Measurements from ENCODE around the gene LAMA2. TPM values are rescaled to one million over a fixed set of nuclear protein-coding genes. Genes with fewer than 3 reads are reported as not detected.

Gene LAMA2
- total RNA-seq, 4 donors from 2014 or later = 15.4 to 55.3 (median 38.7) TPM

DNA sequence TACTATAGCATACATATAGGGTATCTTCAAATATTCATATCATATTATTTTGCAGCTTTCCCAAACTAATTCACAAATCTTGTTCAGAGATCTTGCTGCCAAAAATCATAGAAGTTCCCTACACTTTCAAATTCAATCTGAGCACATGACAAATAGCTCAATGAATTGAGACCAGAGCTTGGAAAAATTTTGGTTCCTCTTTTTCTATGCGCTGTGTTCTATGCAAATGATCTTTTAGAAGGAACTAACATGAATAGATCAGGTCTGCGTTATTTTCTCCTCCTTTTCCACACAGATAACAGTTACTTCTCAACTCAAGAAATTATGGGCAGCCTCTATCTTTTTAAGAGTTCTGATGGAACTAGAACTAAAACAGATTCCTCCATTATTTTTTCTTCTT lies 510.7 kb downstream of the LAMA2 start:
- no peak for DNase-seq
- no peaks in the 10 kb centered on the region for H3K36me3 ChIP-seq
- H3K4me3 ChIP-seq = no peak overlapping the region
- no peak overlapping the region for H3K27ac ChIP-seq
- TF ChIP-seq POLR2A (IDR thresholded peaks at IDR 0.05) = no peak
- TF ChIP-seq, protein P1, sequence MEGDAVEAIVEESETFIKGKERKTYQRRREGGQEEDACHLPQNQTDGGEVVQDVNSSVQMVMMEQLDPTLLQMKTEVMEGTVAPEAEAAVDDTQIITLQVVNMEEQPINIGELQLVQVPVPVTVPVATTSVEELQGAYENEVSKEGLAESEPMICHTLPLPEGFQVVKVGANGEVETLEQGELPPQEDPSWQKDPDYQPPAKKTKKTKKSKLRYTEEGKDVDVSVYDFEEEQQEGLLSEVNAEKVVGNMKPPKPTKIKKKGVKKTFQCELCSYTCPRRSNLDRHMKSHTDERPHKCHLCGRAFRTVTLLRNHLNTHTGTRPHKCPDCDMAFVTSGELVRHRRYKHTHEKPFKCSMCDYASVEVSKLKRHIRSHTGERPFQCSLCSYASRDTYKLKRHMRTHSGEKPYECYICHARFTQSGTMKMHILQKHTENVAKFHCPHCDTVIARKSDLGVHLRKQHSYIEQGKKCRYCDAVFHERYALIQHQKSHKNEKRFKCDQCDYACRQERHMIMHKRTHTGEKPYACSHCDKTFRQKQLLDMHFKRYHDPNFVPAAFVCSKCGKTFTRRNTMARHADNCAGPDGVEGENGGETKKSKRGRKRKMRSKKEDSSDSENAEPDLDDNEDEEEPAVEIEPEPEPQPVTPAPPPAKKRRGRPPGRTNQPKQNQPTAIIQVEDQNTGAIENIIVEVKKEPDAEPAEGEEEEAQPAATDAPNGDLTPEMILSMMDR (IDR thresholded peaks at IDR 0.05) = no peak
- no peaks in the 10 kb centered on the region for H3K27me3 ChIP-seq
- no peaks in the 10 kb centered on the region for H3K9me3 ChIP-seq
- H3K4me1 ChIP-seq = no peaks in the 10 kb centered on the region

DNA sequence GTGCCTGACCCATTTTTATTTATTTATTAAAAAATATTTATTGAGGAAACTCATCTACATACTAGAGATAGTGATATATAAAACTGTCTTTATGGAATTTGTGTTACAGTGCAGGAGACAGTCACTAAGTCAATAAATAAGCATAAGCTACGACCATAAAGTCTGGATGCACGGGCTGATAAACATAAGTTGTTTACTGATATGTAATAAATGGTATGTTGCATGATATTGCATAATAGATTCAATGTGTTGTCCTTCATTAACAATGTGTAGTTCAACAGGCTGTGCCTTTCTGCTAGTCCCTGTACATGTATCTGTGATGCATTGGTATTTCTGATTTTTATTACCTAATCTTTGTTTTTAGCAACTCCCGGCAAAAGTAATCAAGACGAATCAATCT lies 515.8 kb downstream of the LAMA2 start:
- Histone ChIP-seq H3K4me1 (no peaks in the 10 kb centered on the region), H3K4me3 (no peak overlapping the region), H3K36me3 (no peaks in the 10 kb centered on the region), H3K27ac (no peak overlapping the region), H3K9me3 (no peaks in the 10 kb centered on the region), H3K27me3 (no peaks in the 10 kb centered on the region)
- TF ChIP-seq POLR2A (IDR thresholded peaks at IDR 0.05) = no peak
- TF ChIP-seq, protein P1 (IDR thresholded peaks at IDR 0.05) = no peak
- DNase-seq = no peak

DNA sequence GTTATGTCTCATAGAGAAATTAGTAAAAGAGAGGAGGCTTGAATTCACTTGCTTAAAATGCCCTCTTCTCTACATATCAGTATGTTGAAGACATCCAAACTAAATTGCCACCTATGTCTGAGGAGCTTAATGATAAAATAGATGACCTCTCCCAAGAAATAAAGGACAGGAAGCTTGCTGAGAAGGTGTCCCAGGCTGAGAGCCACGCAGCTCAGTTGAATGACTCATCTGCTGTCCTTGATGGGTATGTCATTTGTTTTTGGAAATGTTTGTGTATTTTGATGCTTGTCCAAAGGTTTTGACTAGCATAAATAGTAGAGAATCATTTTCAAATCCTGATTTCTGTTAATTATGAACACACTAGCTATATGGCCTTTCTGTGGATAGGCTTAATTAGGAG lies 519.3 kb downstream of the LAMA2 start:
- Histone ChIP-seq H3K36me3 (no peaks in the 10 kb centered on the region), H3K27ac (no peak overlapping the region), H3K9me3 (no peaks in the 10 kb centered on the region), H3K27me3 (no peaks in the 10 kb centered on the region), H3K4me1 (no peaks in the 10 kb centered on the region), H3K4me3 (no peak overlapping the region)
- DNase-seq = no peak
- TF ChIP-seq, protein P1 (IDR thresholded peaks at IDR 0.05) = no peak
- no peak for TF ChIP-seq POLR2A (IDR thresholded peaks at IDR 0.05)

DNA sequence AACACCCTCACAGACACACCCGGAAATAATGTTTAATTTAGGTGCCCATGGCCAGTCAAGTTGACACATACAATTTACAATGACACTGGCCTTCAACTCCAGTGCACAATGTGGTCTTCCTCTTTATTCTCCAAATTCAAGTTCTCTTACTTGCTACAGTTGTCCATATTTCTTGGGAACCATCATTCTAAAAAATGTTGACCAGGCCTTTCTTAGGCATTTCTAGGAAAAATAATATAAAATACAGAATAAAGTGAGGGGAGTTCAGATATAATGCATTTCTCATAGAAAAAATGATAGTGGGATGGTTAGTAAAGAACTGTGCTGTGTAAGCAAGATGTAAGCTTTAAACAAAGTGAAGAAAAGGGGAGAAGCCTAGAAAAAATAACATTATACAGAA lies 528.2 kb downstream of the LAMA2 start:
- DNase-seq = no peak
- H3K36me3 ChIP-seq = no peaks in the 10 kb centered on the region
- H3K9me3 ChIP-seq = no peaks in the 10 kb centered on the region
- H3K27me3 ChIP-seq = no peaks in the 10 kb centered on the region
- no peaks in the 10 kb centered on the region for H3K4me1 ChIP-seq
- H3K4me3 ChIP-seq = no peak overlapping the region
- TF ChIP-seq POLR2A (IDR thresholded peaks at IDR 0.05) = no peak
- TF ChIP-seq, protein P1 (IDR thresholded peaks at IDR 0.05) = no peak
- H3K27ac ChIP-seq = no peak overlapping the region

DNA sequence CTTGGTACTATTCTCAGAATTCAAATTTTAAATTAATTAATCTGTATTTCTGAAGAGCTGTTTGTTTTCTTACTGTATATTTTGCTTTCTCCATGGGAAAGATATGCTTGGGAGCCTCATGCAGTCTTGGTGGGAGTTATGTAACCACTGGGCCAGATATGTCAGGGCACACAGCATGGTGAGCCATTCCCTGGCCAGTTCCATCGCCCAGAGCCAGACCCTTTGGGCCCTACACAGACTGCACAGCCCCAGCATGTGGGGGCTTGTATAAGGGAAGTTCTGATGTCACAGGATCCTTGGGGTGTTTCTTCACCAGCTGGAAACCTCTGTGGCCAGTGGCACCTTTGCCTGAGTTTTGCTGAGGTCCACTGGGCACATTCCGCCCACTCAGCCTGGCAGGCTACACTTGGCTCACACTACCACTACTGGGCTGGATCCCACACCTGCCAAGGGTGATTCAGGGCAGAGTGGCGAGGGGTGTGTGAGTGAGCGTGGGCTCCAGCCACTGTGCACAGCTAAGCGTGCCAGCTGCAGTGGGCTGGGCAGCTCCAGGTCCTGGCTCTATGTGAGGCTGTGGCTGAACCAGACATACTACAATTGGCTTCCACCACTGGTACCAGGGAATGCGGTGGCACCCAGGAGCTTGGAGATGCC lies 533.5 kb downstream of the LAMA2 start:
- Histone ChIP-seq H3K27ac (no peak overlapping the region), H3K4me3 (no peak overlapping the region), H3K36me3 (no peaks in the 10 kb centered on the region), H3K4me1 (no peaks in the 10 kb centered on the region), H3K27me3 (no peaks in the 10 kb centered on the region), H3K9me3 (no peaks in the 10 kb centered on the region)
- no peak for TF ChIP-seq POLR2A (IDR thresholded peaks at IDR 0.05)
- TF ChIP-seq, protein P1 (IDR thresholded peaks at IDR 0.05) = no peak
- DNase-seq = no peak
